ENCODE measurements around the gene CARNS1. TPM values are rescaled to one million over a fixed set of nuclear protein-coding genes. Genes with fewer than 3 reads are reported as not detected.
A peak's percentile ranks its signal among the peaks of the same experiment; 100 is the strongest.

The CARNS1 gene
- total RNA-seq, 2 experiments from 2014 or later: 4.8 to 4.9 TPM

DNA sequence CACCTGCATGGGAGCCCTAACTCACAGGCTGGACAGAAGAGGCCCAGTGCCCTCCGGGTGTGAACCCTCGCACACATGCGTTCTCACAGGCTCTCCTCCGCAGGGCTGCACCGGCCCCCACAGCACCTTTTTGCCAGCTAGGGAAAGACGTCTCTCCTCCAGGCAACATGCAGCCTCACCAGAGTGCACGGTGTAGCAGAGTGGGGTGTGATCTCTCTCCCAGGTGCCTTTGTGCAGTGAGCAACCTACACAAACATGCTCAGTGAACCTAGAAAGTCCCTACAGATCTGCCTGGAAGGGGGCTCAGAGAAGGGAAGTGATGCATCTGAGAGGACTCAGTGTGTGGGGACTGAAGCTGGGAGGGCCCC lies 3.7 kb upstream of the CARNS1 start:
- Mint-ChIP-seq H3K36me3 (ENCODE audit: low read depth) (peaks cover 41% of the 10 kb centered on the region), H3K27me3 (ENCODE audit: low read depth) (peaks cover 2% of the 10 kb centered on the region), H3K4me1 (ENCODE audit: low read depth) (peaks cover 83% of the 10 kb centered on the region), H3K27ac (peak overlapping the region; percentile 69), H3K4me3 (no peak overlapping the region), H3K9me3 (ENCODE audit: insufficient read depth) (no peaks in the 10 kb centered on the region)
- DNase-seq: no peak
- ChIA-PET CTCF (interaction anchor here (1.4 to 4.3 kb wide), 3 partner anchors 8 to 26 kb away, joined by 6 to 29 read pairs (median 6); partner anchors contain the start of genes PPP1CA, PTPRCAP and TBC1D10C), POLR2A (interaction anchor here (0.6 to 4.1 kb wide), 9 partner anchors 9 to 144 kb away, joined by 3 to 34 read pairs (median 5); partner anchors contain the start of genes AIP, PPP1CA, PTPRCAP and RAD9A)
- no peak for ATAC-seq

DNA sequence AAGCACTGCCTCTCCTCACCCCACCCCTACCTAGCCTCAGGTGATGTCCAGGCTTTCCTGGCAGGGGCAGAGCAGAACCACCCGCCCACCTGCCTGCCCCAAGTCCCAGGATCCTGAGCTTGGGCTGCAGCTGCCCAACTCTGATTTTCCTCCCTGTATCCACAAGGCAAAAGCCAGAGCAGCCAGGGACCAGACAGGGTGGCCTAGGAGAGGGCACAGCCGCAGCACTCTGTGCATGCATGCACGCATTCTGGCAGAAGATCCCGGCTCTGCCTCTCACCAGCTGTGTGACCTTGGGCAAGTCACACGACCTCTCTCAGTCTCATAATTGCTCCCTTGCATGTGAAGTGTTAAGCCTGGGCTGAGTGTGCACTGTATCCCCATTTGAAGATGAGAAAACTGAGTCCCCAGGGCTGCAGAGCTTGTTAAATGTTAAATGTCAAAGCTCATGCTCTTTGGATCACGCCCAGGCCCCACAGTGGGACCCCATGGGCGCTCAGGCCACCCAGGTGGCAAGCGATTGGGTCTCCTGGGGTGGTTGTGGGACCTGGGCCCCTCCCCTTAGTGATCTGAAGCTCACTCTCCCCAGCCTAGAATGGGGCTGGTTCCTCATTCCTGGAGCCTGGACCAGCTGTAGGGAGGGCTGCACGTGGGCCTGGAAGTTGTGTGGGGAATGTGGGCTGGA lies 2.8 kb upstream of the CARNS1 start:
- H3K27ac Mint-ChIP-seq: peak overlapping the region; percentile 69
- ChIA-PET POLR2A (interaction anchor here (0.7 to 4.1 kb wide), 10 partner anchors 8 to 141 kb away, joined by 3 to 34 read pairs (median 5); partner anchors contain the start of genes ANKRD13D, PPP1CA, PTPRCAP and RAD9A), CTCF (interaction anchor here (1.4 to 4.3 kb wide), 3 partner anchors 9 to 25 kb away, joined by 6 to 29 read pairs (median 6); partner anchors contain the start of genes PPP1CA, PTPRCAP and TBC1D10C)
- no peak for ATAC-seq
- DNase-seq: no peak
- no peaks in the 10 kb centered on the region for H3K9me3 Mint-ChIP-seq (ENCODE audit: insufficient read depth)
- H3K27me3 Mint-ChIP-seq (ENCODE audit: low read depth): peaks cover 2% of the 10 kb centered on the region
- peaks cover 34% of the 10 kb centered on the region for H3K36me3 Mint-ChIP-seq (ENCODE audit: low read depth)
- H3K4me3 Mint-ChIP-seq: no peak overlapping the region
- peaks cover 80% of the 10 kb centered on the region for H3K4me1 Mint-ChIP-seq (ENCODE audit: low read depth)

DNA sequence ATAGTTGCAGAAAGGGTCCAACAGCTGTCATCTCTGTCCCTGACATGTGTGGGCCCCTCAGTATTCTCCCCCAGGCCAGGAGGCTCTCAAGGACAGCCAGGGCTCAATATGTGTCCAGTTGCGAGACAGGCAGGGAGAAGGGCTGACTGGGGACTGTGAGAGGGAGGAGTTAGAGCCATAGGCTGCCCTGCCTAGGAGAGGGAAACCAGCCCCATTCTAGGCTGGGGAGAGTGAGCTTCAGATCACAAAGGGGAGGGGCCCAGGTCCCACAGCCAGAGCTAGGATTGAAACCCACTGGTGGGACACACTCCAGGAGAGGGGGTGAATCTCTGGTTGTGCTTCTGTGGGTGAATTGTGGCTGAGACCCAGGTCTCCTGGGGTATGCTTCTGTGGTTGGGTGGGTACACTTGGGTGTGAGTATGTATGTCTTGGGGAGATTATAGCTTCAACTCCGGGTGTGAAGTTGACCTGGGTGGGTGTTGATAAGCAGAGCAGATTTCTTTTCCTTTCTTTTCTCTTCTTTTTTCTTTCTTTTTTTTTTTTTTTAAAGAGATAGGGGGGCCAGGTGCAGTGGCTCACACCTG lies 2.1 kb upstream of the CARNS1 start:
- no peak for ATAC-seq
- DNase-seq: no peak
- H3K36me3 Mint-ChIP-seq (ENCODE audit: low read depth): peaks cover 27% of the 10 kb centered on the region
- CTCF ChIA-PET: interaction anchor here (0.8 to 4.3 kb wide), 5 partner anchors 9 to 56 kb away, joined by 3 to 29 read pairs (median 6); partner anchors contain the start of genes PPP1CA, PTPRCAP and TBC1D10C
- POLR2A ChIA-PET: interaction anchor here (0.8 to 4.1 kb wide), 8 partner anchors 7 to 142 kb away, joined by 3 to 34 read pairs (median 6); partner anchors contain the start of genes PPP1CA, PTPRCAP, RPS6KB2 and TBC1D10C
- peaks cover 2% of the 10 kb centered on the region for H3K27me3 Mint-ChIP-seq (ENCODE audit: low read depth)
- no peaks in the 10 kb centered on the region for H3K9me3 Mint-ChIP-seq (ENCODE audit: insufficient read depth)
- no peak overlapping the region for H3K4me3 Mint-ChIP-seq
- peaks cover 80% of the 10 kb centered on the region for H3K4me1 Mint-ChIP-seq (ENCODE audit: low read depth)
- peak overlapping the region; percentile 48 for H3K27ac Mint-ChIP-seq

DNA sequence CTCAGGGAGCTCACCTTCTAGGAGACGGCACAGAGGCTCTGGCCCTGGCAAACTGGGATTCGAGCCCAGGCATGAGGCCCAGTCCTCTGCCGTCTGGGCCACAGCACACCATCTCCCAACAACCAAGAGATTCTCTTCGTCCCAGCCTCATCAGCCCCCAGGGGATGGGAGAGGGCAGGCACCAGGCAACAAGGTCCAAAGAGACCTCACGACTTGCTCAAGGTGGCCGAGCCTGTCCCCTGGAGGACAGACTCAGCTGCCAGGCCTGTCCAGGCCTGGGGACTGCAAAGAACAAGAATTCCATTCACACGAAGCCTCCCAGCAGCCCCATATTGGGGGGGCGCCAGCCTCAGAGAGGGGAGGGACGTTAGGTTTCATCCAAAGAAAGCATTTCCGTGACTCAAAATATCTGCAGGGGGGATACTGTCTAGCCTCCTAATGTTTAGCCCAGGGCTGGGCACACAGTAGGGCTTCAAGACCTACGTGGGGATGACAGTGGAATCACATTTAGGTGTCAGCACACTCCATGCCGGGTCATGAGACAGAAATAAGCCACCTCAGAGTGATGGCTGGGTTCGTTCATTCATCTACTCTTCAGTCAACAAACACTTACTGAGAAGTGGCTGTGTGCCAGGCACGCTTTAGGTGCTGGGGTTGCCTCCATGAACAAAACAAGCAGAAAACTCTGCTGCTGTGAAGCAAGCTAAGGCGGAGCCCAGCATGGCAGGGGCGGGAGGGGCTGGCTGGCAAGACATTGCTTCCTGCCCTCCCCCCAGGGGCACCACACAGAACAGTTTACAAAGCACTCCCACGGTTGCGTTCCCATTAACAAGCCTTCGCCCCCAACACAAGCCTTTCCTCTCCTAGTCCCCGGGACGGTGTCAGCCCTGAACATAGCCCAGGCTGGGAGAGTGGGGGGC lies 1.2 kb downstream of the CARNS1 start:
- DNase-seq (peak; percentile 66), ATAC-seq (no peak)
- no peaks in the 10 kb centered on the region for H3K9me3 Mint-ChIP-seq (ENCODE audit: insufficient read depth)
- ChIA-PET POLR2A (interaction anchor here (0.7 to 5.8 kb wide), 4 partner anchors 9 to 71 kb away, joined by 3 to 95 read pairs (median 68); partner anchors contain the start of genes PPP1CA, PTPRCAP and TBC1D10C), CTCF (interaction anchor here (1.2 to 6.6 kb wide), 4 partner anchors 9 to 213 kb away, joined by 3 to 73 read pairs (median 19); partner anchors contain the start of genes NUDT8, POLD4, PPP1CA and TBC1D10C)
- H3K4me1 Mint-ChIP-seq (ENCODE audit: low read depth): peaks cover 73% of the 10 kb centered on the region
- peak overlapping the region; percentile 83 for H3K27ac Mint-ChIP-seq
- H3K27me3 Mint-ChIP-seq (ENCODE audit: low read depth): peaks cover 2% of the 10 kb centered on the region
- H3K36me3 Mint-ChIP-seq (ENCODE audit: low read depth): peaks cover 6% of the 10 kb centered on the region
- peak overlapping the region; percentile 62 for H3K4me3 Mint-ChIP-seq

DNA sequence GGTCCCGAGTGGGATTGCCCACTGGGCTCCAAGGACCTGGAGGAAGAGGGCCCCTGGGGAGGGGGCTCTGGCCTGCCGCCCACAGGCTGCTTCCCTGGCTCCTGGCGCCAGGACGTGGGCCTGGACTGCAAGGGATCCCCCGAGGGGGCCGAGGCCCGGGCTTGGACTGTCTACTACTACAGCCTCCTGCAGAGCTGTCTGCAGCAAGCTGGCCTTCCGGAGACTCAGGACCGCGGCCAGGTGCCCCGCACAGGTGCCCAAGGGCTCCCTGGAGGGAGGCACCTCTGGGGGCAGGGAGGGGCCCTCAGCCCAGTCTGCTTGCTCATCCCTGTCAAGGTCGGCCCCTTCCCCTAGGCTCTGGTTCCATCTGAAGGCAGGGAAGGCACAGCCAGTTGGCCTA lies 1.9 kb downstream of the CARNS1 start:
- Mint-ChIP-seq H3K9me3 (ENCODE audit: insufficient read depth) (no peaks in the 10 kb centered on the region), H3K4me3 (no peak overlapping the region), H3K4me1 (ENCODE audit: low read depth) (peaks cover 69% of the 10 kb centered on the region), H3K27me3 (ENCODE audit: low read depth) (peaks cover 2% of the 10 kb centered on the region), H3K36me3 (ENCODE audit: low read depth) (peaks cover 6% of the 10 kb centered on the region), H3K27ac (peak overlapping the region; percentile 87)
- no peak for ATAC-seq
- POLR2A ChIA-PET: interaction anchor here (0.7 to 5.8 kb wide), 5 partner anchors 9 to 70 kb away, joined by 3 to 95 read pairs (median 61); partner anchors contain the start of genes PPP1CA, PTPRCAP and TBC1D10C
- no peak for DNase-seq
- CTCF ChIA-PET: interaction anchor here (0.9 to 6.6 kb wide), 5 partner anchors 9 to 72 kb away, joined by 3 to 73 read pairs (median 3); partner anchors contain the start of genes POLD4, PPP1CA and TBC1D10C

DNA sequence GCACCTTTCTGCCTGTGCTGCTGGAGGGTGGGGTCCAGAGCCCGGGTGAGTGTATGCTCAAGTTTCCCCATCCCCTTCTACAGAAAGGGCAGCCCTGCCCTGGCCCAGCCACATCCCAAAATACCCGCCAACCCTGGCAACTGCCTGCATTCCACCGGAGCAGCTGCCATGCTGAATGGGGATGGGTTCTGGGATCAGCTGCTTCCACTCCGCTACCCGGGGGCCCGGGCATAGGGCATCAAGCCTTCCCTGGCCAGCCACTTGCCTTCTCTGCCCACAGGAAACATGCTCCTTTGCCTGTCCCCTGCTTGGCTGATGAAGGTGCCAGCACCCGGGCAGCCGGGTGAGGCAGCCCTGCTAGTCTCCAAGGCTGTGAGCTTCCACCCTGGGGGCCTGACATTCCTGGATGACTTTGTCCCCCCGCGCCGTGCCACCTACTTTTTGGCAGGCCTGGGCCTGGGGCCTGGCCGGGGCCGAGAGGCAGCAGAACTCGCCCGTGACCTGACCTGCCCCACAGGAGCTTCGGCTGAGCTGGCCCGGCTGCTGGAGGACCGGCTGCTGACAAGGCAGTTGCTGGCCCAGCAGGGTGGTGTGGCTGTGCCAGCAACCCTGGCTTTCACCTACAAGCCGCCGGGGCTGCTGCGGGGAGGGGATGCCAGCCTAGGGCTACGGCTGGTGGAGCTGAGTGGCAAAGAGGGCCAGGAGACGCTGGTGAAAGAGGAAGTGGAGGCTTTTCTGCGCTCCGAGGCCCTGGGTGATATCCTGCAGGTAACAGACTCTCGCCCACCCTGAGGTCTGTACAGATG lies 3.2 kb downstream of the CARNS1 start:
- H3K27me3 Mint-ChIP-seq (ENCODE audit: low read depth): no peaks in the 10 kb centered on the region
- DNase-seq (peak; percentile 53), ATAC-seq (no peak)
- H3K4me1 Mint-ChIP-seq (ENCODE audit: low read depth): peaks cover 66% of the 10 kb centered on the region
- H3K4me3 Mint-ChIP-seq: peak overlapping the region; percentile 79
- CTCF ChIA-PET: interaction anchor here (0.9 to 6.6 kb wide), 8 partner anchors 11 to 73 kb away, joined by 3 to 73 read pairs (median 3); partner anchors contain the start of genes CLCF1, PPP1CA, PTPRCAP and TBC1D10C
- peaks cover 3% of the 10 kb centered on the region for H3K36me3 Mint-ChIP-seq (ENCODE audit: low read depth)
- POLR2A ChIA-PET: interaction anchor here (0.8 to 5.8 kb wide), 7 partner anchors 11 to 141 kb away, joined by 3 to 95 read pairs (median 3); partner anchors contain the start of genes PPP1CA, PTPRCAP, RAD9A and TBC1D10C
- H3K9me3 Mint-ChIP-seq (ENCODE audit: insufficient read depth): no peaks in the 10 kb centered on the region
- H3K27ac Mint-ChIP-seq: peak overlapping the region; percentile 87

DNA sequence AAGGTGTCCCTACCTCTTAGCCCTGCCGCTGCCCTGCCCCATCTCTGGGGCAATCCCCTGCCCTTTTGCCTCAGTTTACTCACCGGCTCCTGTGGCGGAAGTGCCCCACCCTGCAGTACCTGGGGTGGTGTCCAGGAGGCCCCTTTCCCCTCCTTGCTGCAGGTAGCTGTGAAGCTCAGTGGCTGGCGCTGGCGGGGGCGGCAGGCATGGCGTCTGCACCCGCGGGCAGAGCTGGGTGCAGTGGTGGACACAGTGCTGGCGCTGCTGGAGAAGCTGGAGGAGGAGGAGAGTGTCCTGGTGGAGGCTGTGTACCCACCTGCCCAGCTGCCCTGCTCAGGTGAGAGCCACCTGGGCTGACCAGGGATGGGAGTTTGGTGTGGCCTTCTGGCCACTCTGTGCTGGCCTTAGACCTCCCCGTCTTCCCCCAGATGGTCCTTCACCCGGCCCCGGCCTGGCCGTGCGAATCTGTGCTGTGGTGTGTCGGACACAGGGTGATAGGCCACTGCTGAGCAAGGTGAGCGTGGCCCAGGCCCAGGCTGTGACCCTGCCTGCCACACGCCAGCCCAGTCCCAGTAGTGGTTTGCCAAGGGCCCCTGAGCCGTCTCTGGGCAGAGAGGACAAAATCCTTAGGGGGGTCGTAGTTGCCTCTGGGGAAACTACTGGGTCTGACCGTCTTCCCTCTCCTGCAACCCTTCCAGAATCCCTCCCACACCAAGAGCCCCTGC lies 4.0 kb downstream of the CARNS1 start:
- H3K36me3 Mint-ChIP-seq (ENCODE audit: low read depth): peaks cover 3% of the 10 kb centered on the region
- peak overlapping the region; percentile 87 for H3K27ac Mint-ChIP-seq
- peaks cover 64% of the 10 kb centered on the region for H3K4me1 Mint-ChIP-seq (ENCODE audit: low read depth)
- DNase-seq (no peak), ATAC-seq (no peak)
- POLR2A ChIA-PET: interaction anchor here (0.6 to 5.8 kb wide), 11 partner anchors 8 to 294 kb away, joined by 3 to 95 read pairs (median 5); partner anchors contain the start of genes PPP1CA, PTPRCAP, RAD9A and TBC1D10C
- CTCF ChIA-PET: interaction anchor here (0.9 to 6.6 kb wide), 7 partner anchors 9 to 68 kb away, joined by 3 to 73 read pairs (median 8); partner anchors contain the start of genes PPP1CA, PTPRCAP, RPS6KB2 and TBC1D10C
- peak overlapping the region; percentile 79 for H3K4me3 Mint-ChIP-seq
- H3K27me3 Mint-ChIP-seq (ENCODE audit: low read depth): no peaks in the 10 kb centered on the region
- H3K9me3 Mint-ChIP-seq (ENCODE audit: insufficient read depth): no peaks in the 10 kb centered on the region

DNA sequence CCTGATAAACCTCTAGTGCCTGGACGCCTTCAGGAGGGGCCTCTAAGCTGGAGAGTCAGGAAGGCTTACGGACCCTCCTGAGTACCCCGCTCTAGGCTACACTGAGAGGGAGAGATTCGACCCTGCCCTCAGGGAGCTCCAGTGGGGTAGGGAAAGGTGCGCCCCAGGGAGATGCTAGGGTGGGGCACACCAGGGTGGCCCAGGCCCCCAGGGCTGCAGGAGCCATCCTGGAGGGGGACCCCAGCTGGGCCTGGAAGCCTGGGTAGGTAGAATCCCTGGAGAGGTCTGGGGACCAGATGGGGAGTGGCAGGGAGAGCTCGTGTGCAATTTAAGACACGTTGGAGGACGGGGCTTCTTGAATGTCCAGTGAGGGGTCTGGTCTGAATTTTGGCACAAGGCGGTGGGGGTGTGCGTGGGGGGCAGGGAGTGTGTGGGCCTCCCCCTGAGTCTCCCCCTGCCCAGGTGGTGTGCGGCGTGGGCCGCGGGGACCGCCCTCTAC lies 4.7 kb downstream of the CARNS1 start:
- Mint-ChIP-seq H3K4me1 (ENCODE audit: low read depth) (peaks cover 66% of the 10 kb centered on the region), H3K4me3 (peak overlapping the region; percentile 79), H3K36me3 (ENCODE audit: low read depth) (peaks cover 3% of the 10 kb centered on the region), H3K9me3 (ENCODE audit: insufficient read depth) (no peaks in the 10 kb centered on the region), H3K27ac (peak overlapping the region; percentile 87), H3K27me3 (ENCODE audit: low read depth) (no peaks in the 10 kb centered on the region)
- ChIA-PET POLR2A (interaction anchor here (0.6 to 5.8 kb wide), 12 partner anchors 8 to 294 kb away, joined by 3 to 95 read pairs (median 4); partner anchors contain the start of genes PPP1CA, PTPRCAP and TBC1D10C), CTCF (interaction anchor here (1.2 to 6.6 kb wide), 6 partner anchors 8 to 56 kb away, joined by 3 to 73 read pairs (median 9); partner anchors contain the start of genes PPP1CA, PTPRCAP, RPS6KB2 and TBC1D10C)
- DNase-seq (no peak), ATAC-seq (no peak)

DNA sequence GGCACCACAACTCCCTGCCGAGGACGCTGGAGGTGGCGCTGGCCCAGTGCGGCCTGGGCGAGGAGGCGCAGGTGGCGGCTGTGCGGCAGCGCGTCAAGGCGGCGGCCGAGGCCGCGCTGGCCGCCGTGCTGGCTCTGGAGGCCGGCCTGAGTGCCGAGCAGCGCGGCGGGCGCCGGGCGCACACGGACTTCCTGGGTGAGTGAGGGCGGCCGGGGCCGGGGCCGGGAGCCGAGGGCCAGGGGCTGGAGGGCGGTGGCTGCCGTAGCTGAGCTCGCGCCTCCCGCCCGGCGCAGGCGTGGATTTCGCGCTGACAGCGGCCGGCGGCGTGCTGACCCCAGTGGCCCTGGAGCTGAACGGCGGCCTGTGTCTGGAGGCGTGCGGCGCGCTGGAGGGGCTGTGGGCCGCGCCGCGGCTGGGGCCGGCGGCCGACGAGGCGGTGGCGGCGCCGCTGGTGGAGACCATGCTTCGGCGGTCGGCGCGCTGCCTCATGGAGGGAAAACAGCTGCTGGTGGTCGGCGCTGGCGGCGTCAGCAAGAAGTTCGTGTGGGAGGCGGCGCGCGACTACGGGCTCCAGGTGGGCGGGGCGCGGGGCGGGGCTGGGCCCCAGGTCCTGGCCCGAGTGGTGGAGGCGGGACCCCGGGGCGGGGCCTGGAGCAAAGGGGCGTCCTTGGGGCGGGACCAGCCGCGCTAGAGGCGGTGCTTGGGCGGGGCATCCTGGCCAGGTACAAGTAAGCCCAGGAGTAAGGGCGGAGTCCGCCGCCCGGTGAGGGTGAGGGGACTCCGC lies 5.4 kb downstream of the CARNS1 start:
- H3K36me3 Mint-ChIP-seq (ENCODE audit: low read depth): peaks cover 3% of the 10 kb centered on the region

More for the DNA sequence above, 5.4 kb downstream of the CARNS1 start:
- ATAC-seq (peak; percentile 86), DNase-seq (peak; percentile 99)
- CTCF ChIA-PET: interaction anchor here (1.2 to 6.6 kb wide), 6 partner anchors 8 to 56 kb away, joined by 3 to 73 read pairs (median 9); partner anchors contain the start of genes PPP1CA, PTPRCAP, RPS6KB2 and TBC1D10C
- Mint-ChIP-seq H3K4me1 (ENCODE audit: low read depth) (peaks cover 70% of the 10 kb centered on the region), H3K4me3 (peak overlapping the region; percentile 79), H3K27ac (peak overlapping the region; percentile 86), H3K27me3 (ENCODE audit: low read depth) (no peaks in the 10 kb centered on the region), H3K9me3 (ENCODE audit: insufficient read depth) (no peaks in the 10 kb centered on the region)
- POLR2A ChIA-PET: interaction anchor here (0.5 to 5.8 kb wide), 10 partner anchors 9 to 235 kb away, joined by 3 to 95 read pairs (median 4); partner anchors contain the start of genes PPP1CA, PTPRCAP and TBC1D10C
